Stimulated activated effector memory CD8-positive, alpha-beta T cell treated with anti-CD3 and anti-CD28 coated beads, Interleukin-12 subunit alpha, Interleukin-12 subunit beta, amount 100 ng/mL, for 72 hours (primary cell): ENCODE measurements around the gene STX16.

Source experiments
- ATAC-seq: fragments of 150-1000 bp; cut with Tn5 transposase; 2 replicates; pipeline ENCODE4 v1.10.0; 2021
- DNase-seq, 2 donors: peaks; one replicate each; pipeline ENCODE4 v3.0.0; 2021 to 2022; ENCODE audit warnings: low spot score in 2 of 2
- H3K27ac Mint-ChIP-seq: one replicate; pipeline ENCODE4 v1.8.0; 2022; ENCODE audit warnings: mild to moderate bottlenecking, mixed read lengths
- H3K36me3 Mint-ChIP-seq: one replicate; pipeline ENCODE4 v1.8.0; 2022; ENCODE audit warnings: mild to moderate bottlenecking, mixed read lengths
- H3K4me1 Mint-ChIP-seq: one replicate; pipeline ENCODE4 v1.8.0; 2022; ENCODE audit warnings: mixed read lengths
- H3K4me3 Mint-ChIP-seq: one replicate; pipeline ENCODE4 v1.8.0; 2022; ENCODE audit warnings: mild to moderate bottlenecking, mixed read lengths
- H3K9me3 Mint-ChIP-seq: one replicate; pipeline ENCODE4 v1.8.0; 2022; ENCODE audit warnings: mixed read lengths

The STX16 gene

GRCh38 chr20:58690396-58691135 is 39.5 kb downstream of the STX16 start:
- Mint-ChIP-seq H3K9me3 (no peaks in the 10 kb centered on the region), H3K4me3 (peak overlapping the region; percentile 27), H3K36me3 (peaks cover 12% of the 10 kb centered on the region), H3K27ac (peak overlapping the region; percentile 90), H3K4me1 (peaks cover 11% of the 10 kb centered on the region)
- DNase-seq (no peak), ATAC-seq (no peak)

DNA sequence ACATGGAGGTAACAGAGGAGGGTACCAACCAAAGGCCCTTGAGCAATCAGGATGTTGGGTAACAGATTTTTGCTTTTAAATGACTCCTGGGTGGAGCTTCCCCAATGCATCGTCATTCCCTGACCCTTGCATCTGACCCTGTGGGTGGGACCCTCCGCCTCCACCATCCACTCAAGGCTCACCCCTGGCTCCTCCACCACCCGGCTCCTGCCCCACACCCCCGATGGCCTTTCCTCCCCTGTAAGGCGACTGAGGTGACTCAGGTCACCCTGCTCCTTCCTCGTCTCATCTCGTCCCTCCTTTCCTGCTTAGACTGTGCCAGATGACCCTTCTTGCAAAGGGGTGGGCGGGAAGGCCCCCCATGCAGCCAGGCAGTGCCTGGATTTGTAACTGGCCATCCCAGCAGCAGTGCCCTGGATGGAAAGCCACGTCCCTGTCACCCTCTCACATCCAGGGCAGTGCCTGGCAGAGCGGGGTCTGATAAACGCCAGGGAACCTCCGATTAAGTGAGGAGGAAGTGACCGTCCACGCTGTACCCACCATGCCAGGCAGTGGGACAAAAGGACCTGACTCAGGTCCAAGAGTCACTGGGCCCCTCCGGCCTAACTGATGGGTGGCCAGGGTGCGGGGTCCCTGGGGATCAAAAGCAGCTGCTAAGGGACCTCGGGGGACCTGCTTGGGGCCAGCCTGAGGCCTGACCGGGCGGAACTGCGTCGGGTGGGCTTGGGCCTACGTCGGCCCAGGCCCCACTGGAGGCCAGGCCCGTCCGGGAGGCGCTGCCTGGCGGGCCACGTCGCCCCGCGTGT is 40.9 kb downstream of the STX16 start:
- peak in 1 of 2 donors; percentile 65 for DNase-seq
- Mint-ChIP-seq H3K4me3 (peak overlapping the region; percentile 27), H3K36me3 (peaks cover 9% of the 10 kb centered on the region), H3K27ac (peak overlapping the region; percentile 90), H3K9me3 (no peaks in the 10 kb centered on the region), H3K4me1 (peaks cover 11% of the 10 kb centered on the region)
- no peak for ATAC-seq

DNA sequence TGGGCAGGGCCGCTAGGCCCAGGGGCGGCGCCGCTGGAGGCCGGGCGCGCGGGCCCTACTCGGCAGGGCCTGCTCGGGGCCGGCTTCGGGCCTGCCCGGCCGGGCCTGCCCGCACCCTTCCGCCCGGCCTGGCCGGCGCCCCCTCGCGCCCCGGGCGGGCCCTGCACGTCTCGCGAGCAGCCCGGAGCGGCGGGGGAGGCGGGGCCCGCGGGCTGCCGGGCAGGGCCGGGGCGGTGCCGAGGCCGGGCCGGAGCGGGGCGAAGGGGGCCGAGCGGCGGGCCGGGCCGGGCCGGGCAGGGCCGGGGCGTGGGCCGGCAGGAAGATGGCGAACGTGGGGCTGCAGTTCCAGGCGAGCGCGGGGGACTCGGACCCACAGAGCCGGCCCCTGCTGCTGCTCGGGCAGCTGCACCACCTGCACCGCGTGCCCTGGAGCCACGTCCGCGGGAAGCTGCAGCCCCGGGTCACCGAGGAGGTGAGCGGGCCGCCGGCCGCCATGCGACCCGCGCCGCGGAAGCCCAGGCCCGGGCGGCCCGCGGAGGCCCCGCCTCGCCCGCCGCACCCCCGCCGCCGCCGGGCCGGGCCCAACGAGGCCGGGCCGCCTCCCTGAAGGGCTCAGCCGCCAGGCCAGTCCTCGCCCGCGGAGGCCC is 41.6 kb downstream of the STX16 start, which contains the start of gene NPEPL1:
Gene NPEPL1, plus strand, starts transcription at position 222 of the 647 bp plus-strand sequence. Its CDS starts 101 bp downstream, at position 323.
- no peaks in the 10 kb centered on the region for H3K9me3 Mint-ChIP-seq

DNA sequence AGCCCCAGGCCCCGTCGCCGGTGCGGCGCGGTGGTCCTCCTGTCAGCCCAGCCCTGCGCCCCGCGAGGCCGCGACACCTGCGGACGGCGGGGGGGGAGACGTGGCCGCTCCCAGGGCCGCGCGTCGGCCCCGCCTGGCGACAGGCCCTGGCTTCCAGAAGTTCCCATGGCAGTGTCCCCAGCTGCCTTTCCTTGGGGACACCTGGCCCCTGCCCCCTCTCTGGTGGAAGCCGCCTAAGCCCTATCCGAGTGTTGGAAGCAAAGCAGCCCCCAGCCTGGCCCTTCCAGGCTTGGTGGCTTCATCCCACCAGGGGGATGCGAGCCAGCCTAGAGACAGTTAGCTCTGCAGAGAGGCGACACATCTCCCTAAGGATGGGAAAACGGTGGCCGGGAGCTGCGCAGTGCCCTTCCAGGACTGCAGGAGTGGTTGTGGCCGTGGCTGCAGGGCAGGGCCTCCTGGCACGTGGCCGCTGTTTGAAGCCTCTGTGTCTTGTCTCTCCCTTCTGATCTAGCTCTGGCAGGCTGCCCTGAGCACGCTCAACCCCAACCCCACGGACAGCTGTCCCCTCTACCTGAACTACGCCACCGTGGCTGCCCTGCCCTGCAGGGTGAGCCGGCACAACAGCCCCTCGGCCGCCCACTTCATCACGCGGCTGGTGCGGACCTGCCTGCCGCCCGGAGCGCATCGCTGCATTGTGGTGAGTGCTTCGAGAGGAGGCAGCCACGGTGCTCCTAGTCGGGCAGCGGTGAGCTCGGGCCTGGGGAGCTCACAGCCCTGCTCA is 42.3 kb downstream of the STX16 start:
- peaks cover 8% of the 10 kb centered on the region for H3K36me3 Mint-ChIP-seq
- no peak overlapping the region for H3K4me3 Mint-ChIP-seq
- DNase-seq (peak; percentile 17 to 67), ATAC-seq (no peak)
- H3K9me3 Mint-ChIP-seq, result no peaks in the 10 kb centered on the region
- H3K4me1 Mint-ChIP-seq, result peaks cover 18% of the 10 kb centered on the region
- H3K27ac Mint-ChIP-seq, result no peak overlapping the region

More for the DNA sequence above, 41.6 kb downstream of the STX16 start, which contains the start of gene NPEPL1:
- Mint-ChIP-seq H3K36me3 (peaks cover 9% of the 10 kb centered on the region), H3K4me1 (peaks cover 12% of the 10 kb centered on the region), H3K27ac (peak within 1 kb of the TSS; percentile 90), H3K4me3 (peak within 1 kb of the TSS; percentile 27)
- peak; percentile 71 to 76 for DNase-seq
- ATAC-seq, result peak; percentile 96

DNA sequence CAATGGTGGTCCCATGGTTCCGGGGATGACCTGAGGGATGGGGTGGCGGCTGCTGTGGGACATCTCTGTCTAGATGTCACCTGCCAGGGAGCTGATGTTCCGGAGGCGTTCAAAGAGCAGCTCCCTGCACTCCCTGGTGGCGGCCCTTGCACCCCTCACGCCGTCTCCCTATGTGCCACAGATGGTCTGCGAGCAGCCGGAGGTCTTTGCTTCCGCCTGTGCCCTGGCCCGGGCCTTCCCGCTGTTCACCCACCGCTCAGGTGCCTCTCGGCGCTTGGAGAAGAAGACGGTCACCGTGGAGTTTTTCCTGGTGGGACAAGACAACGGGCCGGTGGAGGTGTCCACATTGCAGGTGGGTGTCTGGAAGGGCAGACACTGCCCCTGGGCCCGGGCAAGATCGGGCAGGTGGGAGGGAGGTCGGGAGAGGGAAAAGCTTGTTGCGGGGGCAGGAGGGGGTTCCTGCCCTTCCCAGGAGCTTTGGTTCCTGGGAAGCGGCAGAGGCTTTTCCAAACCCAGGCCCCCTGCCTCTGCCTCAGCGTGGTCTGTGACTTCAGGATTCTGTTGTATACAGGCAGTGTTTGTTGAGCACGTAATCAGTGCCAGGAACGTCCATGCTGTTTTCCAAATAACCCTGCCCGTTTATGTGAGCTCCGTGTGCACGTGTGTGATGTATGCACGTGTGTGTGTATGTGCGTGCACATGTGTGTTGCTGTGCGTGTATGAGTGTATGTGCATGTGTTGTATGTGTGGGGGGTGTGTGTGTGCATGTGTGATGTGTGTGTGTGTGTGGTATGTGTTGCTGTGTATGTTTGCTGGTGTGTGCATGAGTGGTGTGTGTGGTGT is 43.4 kb downstream of the STX16 start:
- no peak overlapping the region for H3K27ac Mint-ChIP-seq
- ATAC-seq (no peak), DNase-seq (no peak)
- peaks cover 18% of the 10 kb centered on the region for H3K4me1 Mint-ChIP-seq
- H3K36me3 Mint-ChIP-seq, result peaks cover 6% of the 10 kb centered on the region
- H3K4me3 Mint-ChIP-seq, result no peak overlapping the region
- no peaks in the 10 kb centered on the region for H3K9me3 Mint-ChIP-seq

GRCh38 chr20:58695084-58695722 is 44.1 kb downstream of the STX16 start:
- no peaks in the 10 kb centered on the region for H3K9me3 Mint-ChIP-seq
- peaks cover 7% of the 10 kb centered on the region for H3K36me3 Mint-ChIP-seq
- DNase-seq, result no peak
- H3K27ac Mint-ChIP-seq, result no peak overlapping the region
- peaks cover 25% of the 10 kb centered on the region for H3K4me1 Mint-ChIP-seq
- no peak for ATAC-seq
- no peak overlapping the region for H3K4me3 Mint-ChIP-seq

- peaks cover 13% of the 10 kb centered on the region for H3K36me3 Mint-ChIP-seq
- ATAC-seq, result no peak
- no peak overlapping the region for H3K4me3 Mint-ChIP-seq
- peaks cover 25% of the 10 kb centered on the region for H3K4me1 Mint-ChIP-seq
- H3K27ac Mint-ChIP-seq, result no peak overlapping the region
- H3K9me3 Mint-ChIP-seq, result no peaks in the 10 kb centered on the region
- no peak for DNase-seq
Measured at GRCh38 chr20:58695895-58696375, 44.9 kb downstream of the STX16 start.

- DNase-seq (no peak), ATAC-seq (no peak)
- Mint-ChIP-seq H3K4me1 (peaks cover 22% of the 10 kb centered on the region), H3K36me3 (peaks cover 13% of the 10 kb centered on the region), H3K27ac (no peak overlapping the region), H3K4me3 (no peak overlapping the region), H3K9me3 (no peaks in the 10 kb centered on the region)
Measured at GRCh38 chr20:58696411-58696961, 45.4 kb downstream of the STX16 start.

DNA sequence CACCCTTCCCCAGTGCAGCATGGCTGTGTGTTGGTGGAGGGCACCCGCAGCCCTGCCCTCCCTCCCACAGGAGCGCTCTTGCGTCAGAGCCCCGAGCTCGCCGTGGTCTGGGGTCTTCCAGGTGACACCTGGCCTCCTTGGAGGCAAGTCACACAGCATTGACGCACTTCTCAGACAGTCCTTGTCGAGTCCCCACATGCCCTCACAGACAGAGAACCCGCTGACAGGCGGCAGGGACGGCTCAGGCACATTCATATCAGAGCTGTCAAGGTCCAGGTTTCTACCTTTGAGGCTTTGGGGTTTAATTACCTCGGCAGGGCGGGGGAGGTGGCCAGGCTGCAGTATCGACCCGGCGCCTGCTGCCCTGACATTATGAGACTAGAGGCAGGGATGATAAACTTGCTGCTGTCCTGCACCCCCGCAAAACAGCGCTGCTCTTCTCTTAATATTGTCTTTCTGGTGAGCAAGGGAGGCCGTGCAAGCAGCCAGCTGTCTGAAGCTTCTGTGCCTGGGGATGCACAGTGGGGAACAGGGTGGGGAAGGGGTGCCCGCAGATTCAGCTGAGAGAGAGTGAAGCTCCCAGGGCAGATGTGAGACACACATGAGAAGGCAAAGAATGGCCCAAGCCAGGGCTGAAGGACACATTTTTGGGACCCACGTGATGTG is 46.3 kb downstream of the STX16 start:
- Mint-ChIP-seq H3K9me3 (no peaks in the 10 kb centered on the region), H3K4me1 (peaks cover 18% of the 10 kb centered on the region), H3K4me3 (no peak overlapping the region), H3K36me3 (peaks cover 16% of the 10 kb centered on the region), H3K27ac (peak overlapping the region; percentile 82)
- DNase-seq, result no peak
- ATAC-seq, result no peak

- peaks cover 23% of the 10 kb centered on the region for H3K36me3 Mint-ChIP-seq
- no peak overlapping the region for H3K4me3 Mint-ChIP-seq
- H3K4me1 Mint-ChIP-seq, result peaks cover 18% of the 10 kb centered on the region
- DNase-seq (no peak), ATAC-seq (no peak)
- H3K9me3 Mint-ChIP-seq, result no peaks in the 10 kb centered on the region
- H3K27ac Mint-ChIP-seq, result peak overlapping the region; percentile 82
Measured at GRCh38 chr20:58697867-58698703, 47.0 kb downstream of the STX16 start.

DNA sequence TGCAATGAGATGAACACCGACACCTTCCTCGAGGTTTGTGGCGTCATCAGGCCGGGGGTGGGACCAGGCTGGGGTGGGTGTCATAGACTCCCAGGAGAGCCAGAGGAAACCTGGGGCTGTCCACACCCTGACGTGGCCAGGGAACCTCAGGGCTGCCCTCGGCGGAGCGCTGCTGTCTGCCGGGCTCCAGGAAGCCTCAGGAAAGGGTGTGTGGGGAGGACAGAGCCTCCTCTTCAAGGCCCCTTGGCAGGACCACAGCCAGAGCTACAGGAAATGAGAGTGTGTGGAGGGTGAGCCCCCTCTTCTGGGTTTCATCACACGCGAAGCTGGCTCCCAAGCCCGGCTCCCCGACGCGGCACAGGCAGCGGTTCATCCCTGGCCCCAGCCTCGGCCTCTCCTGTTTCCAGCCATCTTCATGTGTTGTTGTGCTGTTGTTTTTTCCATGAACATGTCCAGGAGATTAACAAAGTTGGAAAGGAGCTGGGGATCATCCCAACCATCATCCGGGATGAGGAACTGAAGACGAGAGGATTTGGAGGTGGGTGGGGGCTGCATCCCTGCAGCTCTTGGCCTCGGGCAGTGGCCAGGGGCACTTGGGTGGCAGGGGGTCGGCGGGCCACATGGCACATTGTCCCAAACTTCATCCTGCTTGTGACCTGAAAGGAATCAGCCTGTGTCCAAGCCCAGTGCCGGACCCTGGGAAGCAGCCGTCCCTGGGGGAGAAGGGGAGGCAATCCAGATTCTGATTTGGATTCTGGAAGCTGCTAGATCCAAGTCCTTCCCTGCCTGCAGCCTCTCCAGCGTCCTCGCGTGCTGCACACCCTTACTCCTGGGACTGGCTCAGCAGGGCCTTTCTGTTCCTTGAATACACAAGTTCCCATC is 47.9 kb downstream of the STX16 start:
- no peak for DNase-seq
- Mint-ChIP-seq H3K9me3 (no peaks in the 10 kb centered on the region), H3K27ac (peak overlapping the region; percentile 82), H3K36me3 (peaks cover 32% of the 10 kb centered on the region), H3K4me1 (peaks cover 18% of the 10 kb centered on the region), H3K4me3 (no peak overlapping the region)
- ATAC-seq, result no peak
